ENCODE data around the gene CTNNBL1. TPM values are rescaled to one million over a fixed set of nuclear protein-coding genes. Genes with fewer than 3 reads are reported as not detected.
"Not testable (repeated sequence)": the region's sequence is repeated elsewhere in the genome, so short reads cannot be mapped to it uniquely, and the experiment has no call there.

The CTNNBL1 gene
- total RNA-seq, 2 donors from 2014 or later, result 43.6 to 47.7 TPM

- ATAC-seq (no peak), DNase-seq (no peak)
- H3K4me3 Mint-ChIP-seq, result no peak overlapping the region
- no peak overlapping the region for H3K27ac Mint-ChIP-seq
- peaks cover 10% of the 10 kb centered on the region for H3K36me3 Mint-ChIP-seq (ENCODE audit: low read depth)
- no peaks in the 10 kb centered on the region for H3K9me3 ChIP-seq (ENCODE audit: control insufficient read depth, low read length, poor library complexity, severe bottlenecking)
- no peaks in the 10 kb centered on the region for H3K27me3 Mint-ChIP-seq
- peaks cover 16% of the 10 kb centered on the region for H3K4me1 Mint-ChIP-seq
These were observed 147.6 kb downstream of the CTNNBL1 start for GRCh38 chr20:37841389-37841788.

GRCh38 chr20:37841971-37842370 lies 148.1 kb downstream of the CTNNBL1 start:
- H3K9me3 ChIP-seq (ENCODE audit: control insufficient read depth, low read length, poor library complexity, severe bottlenecking), result no peaks in the 10 kb centered on the region
- Mint-ChIP-seq H3K4me3 (no peak overlapping the region), H3K36me3 (ENCODE audit: low read depth) (peaks cover 10% of the 10 kb centered on the region), H3K4me1 (peaks cover 10% of the 10 kb centered on the region), H3K27ac (no peak overlapping the region), H3K27me3 (no peaks in the 10 kb centered on the region)
- ATAC-seq (no peak), DNase-seq (no peak)

GRCh38 chr20:37845241-37845681 lies 151.4 kb downstream of the CTNNBL1 start:
- ATAC-seq, result no peak
- Mint-ChIP-seq H3K4me3 (no peak overlapping the region), H3K27ac (no peak overlapping the region), H3K27me3 (no peaks in the 10 kb centered on the region), H3K4me1 (peaks cover 7% of the 10 kb centered on the region), H3K36me3 (ENCODE audit: low read depth) (peaks cover 16% of the 10 kb centered on the region)
- DNase-seq, result no peak
- H3K9me3 ChIP-seq (ENCODE audit: control insufficient read depth, low read length, poor library complexity, severe bottlenecking), result no peaks in the 10 kb centered on the region

GRCh38 chr20:37845878-37846277 lies 152.0 kb downstream of the CTNNBL1 start:
- H3K9me3 ChIP-seq (ENCODE audit: control insufficient read depth, low read length, poor library complexity, severe bottlenecking), result no peaks in the 10 kb centered on the region
- DNase-seq, result no peak
- H3K4me3 Mint-ChIP-seq, result no peak overlapping the region
- H3K4me1 Mint-ChIP-seq, result peaks cover 3% of the 10 kb centered on the region
- no peaks in the 10 kb centered on the region for H3K27me3 Mint-ChIP-seq
- H3K36me3 Mint-ChIP-seq (ENCODE audit: low read depth), result peaks cover 13% of the 10 kb centered on the region
- H3K27ac Mint-ChIP-seq, result no peak overlapping the region
- no peak for ATAC-seq

GRCh38 chr20:37846573-37846972 lies 152.7 kb downstream of the CTNNBL1 start:
- no peak overlapping the region for H3K4me3 Mint-ChIP-seq
- H3K36me3 Mint-ChIP-seq (ENCODE audit: low read depth), result peaks cover 13% of the 10 kb centered on the region
- no peak for ATAC-seq
- no peak for DNase-seq
- no peaks in the 10 kb centered on the region for H3K27me3 Mint-ChIP-seq
- peaks cover 3% of the 10 kb centered on the region for H3K4me1 Mint-ChIP-seq
- H3K9me3 ChIP-seq (ENCODE audit: control insufficient read depth, low read length, poor library complexity, severe bottlenecking), result no peaks in the 10 kb centered on the region
- no peak overlapping the region for H3K27ac Mint-ChIP-seq

- no peak for ATAC-seq
- peaks cover 13% of the 10 kb centered on the region for H3K36me3 Mint-ChIP-seq (ENCODE audit: low read depth)
These were observed 154.9 kb downstream of the CTNNBL1 start for GRCh38 chr20:37848706-37849105.

GRCh38 chr20:37849156-37849555 lies 155.3 kb downstream of the CTNNBL1 start:
- no peaks in the 10 kb centered on the region for H3K9me3 ChIP-seq (ENCODE audit: control insufficient read depth, low read length, poor library complexity, severe bottlenecking)
- Mint-ChIP-seq H3K4me3 (no peak overlapping the region), H3K27ac (peak overlapping the region; percentile 12), H3K36me3 (ENCODE audit: low read depth) (peaks cover 13% of the 10 kb centered on the region), H3K27me3 (no peaks in the 10 kb centered on the region), H3K4me1 (peaks cover 3% of the 10 kb centered on the region)
- no peak for ATAC-seq
- DNase-seq, result no peak

More at GRCh38 chr20:37848706-37849105, 154.9 kb downstream of the CTNNBL1 start:
- Mint-ChIP-seq H3K27ac (peak overlapping the region; percentile 12), H3K27me3 (no peaks in the 10 kb centered on the region), H3K4me1 (peaks cover 3% of the 10 kb centered on the region), H3K4me3 (no peak overlapping the region)
- DNase-seq, result no peak
- H3K9me3 ChIP-seq (ENCODE audit: control insufficient read depth, low read length, poor library complexity, severe bottlenecking), result no peaks in the 10 kb centered on the region

- Mint-ChIP-seq H3K4me1 (peaks cover 3% of the 10 kb centered on the region), H3K27me3 (no peaks in the 10 kb centered on the region), H3K4me3 (no peak overlapping the region), H3K36me3 (ENCODE audit: low read depth) (peaks cover 13% of the 10 kb centered on the region), H3K27ac (peak overlapping the region; percentile 12)
- DNase-seq (no peak), ATAC-seq (no peak)
- no peaks in the 10 kb centered on the region for H3K9me3 ChIP-seq (ENCODE audit: control insufficient read depth, low read length, poor library complexity, severe bottlenecking)
These were observed 155.7 kb downstream of the CTNNBL1 start for GRCh38 chr20:37849566-37849965.

GRCh38 chr20:37850036-37850592 lies 156.3 kb downstream of the CTNNBL1 start:
- DNase-seq (no peak), ATAC-seq (no peak)
- no peaks in the 10 kb centered on the region for H3K27me3 Mint-ChIP-seq
- no peaks in the 10 kb centered on the region for H3K9me3 ChIP-seq (ENCODE audit: control insufficient read depth, low read length, poor library complexity, severe bottlenecking)
- H3K36me3 Mint-ChIP-seq (ENCODE audit: low read depth), result peaks cover 13% of the 10 kb centered on the region
- no peak overlapping the region for H3K4me3 Mint-ChIP-seq
- H3K27ac Mint-ChIP-seq, result no peak overlapping the region
- peaks cover 3% of the 10 kb centered on the region for H3K4me1 Mint-ChIP-seq

GRCh38 chr20:37850724-37851355 lies 157.0 kb downstream of the CTNNBL1 start:
- no peaks in the 10 kb centered on the region for H3K9me3 ChIP-seq (ENCODE audit: control insufficient read depth, low read length, poor library complexity, severe bottlenecking)
- H3K36me3 Mint-ChIP-seq (ENCODE audit: low read depth), result peaks cover 13% of the 10 kb centered on the region
- no peak overlapping the region for H3K4me3 Mint-ChIP-seq
- no peak overlapping the region for H3K27ac Mint-ChIP-seq
- ATAC-seq, result no peak
- H3K4me1 Mint-ChIP-seq, result peaks cover 3% of the 10 kb centered on the region
- no peak for DNase-seq
- no peaks in the 10 kb centered on the region for H3K27me3 Mint-ChIP-seq

- peaks cover 15% of the 10 kb centered on the region for H3K36me3 Mint-ChIP-seq (ENCODE audit: low read depth)
- DNase-seq, result no peak
These were observed 158.8 kb downstream of the CTNNBL1 start for GRCh38 chr20:37852666-37853065.

GRCh38 chr20:37853823-37854375 lies 160.1 kb downstream of the CTNNBL1 start:
- Mint-ChIP-seq H3K27me3 (no peaks in the 10 kb centered on the region), H3K36me3 (ENCODE audit: low read depth) (peaks cover 13% of the 10 kb centered on the region), H3K27ac (no peak overlapping the region), H3K4me3 (no peak overlapping the region), H3K4me1 (peaks cover 2% of the 10 kb centered on the region)
- DNase-seq, result no peak
- no peaks in the 10 kb centered on the region for H3K9me3 ChIP-seq (ENCODE audit: control insufficient read depth, low read length, poor library complexity, severe bottlenecking)
- no peak for ATAC-seq

More at GRCh38 chr20:37852666-37853065, 158.8 kb downstream of the CTNNBL1 start:
- Mint-ChIP-seq H3K4me3 (no peak overlapping the region), H3K27ac (no peak overlapping the region), H3K27me3 (no peaks in the 10 kb centered on the region), H3K4me1 (peaks cover 3% of the 10 kb centered on the region)
- no peaks in the 10 kb centered on the region for H3K9me3 ChIP-seq (ENCODE audit: control insufficient read depth, low read length, poor library complexity, severe bottlenecking)
- ATAC-seq, result no peak

GRCh38 chr20:37856034-37856433 lies 162.2 kb downstream of the CTNNBL1 start:
- H3K4me3 Mint-ChIP-seq; H3K27me3 Mint-ChIP-seq; H3K4me1 Mint-ChIP-seq; H3K36me3 Mint-ChIP-seq (ENCODE audit: low read depth); ATAC-seq; DNase-seq; H3K27ac Mint-ChIP-seq; H3K9me3 ChIP-seq (ENCODE audit: control insufficient read depth, low read length, poor library complexity, severe bottlenecking): not testable (repeated sequence)

Data from T-helper 17 cell (primary cell).